ENCODE data around the gene PPCDC.
"Not testable (repeated sequence)": the region's sequence is repeated elsewhere in the genome, so short reads cannot be mapped to it uniquely, and the experiment has no call there.

The PPCDC gene

DNA sequence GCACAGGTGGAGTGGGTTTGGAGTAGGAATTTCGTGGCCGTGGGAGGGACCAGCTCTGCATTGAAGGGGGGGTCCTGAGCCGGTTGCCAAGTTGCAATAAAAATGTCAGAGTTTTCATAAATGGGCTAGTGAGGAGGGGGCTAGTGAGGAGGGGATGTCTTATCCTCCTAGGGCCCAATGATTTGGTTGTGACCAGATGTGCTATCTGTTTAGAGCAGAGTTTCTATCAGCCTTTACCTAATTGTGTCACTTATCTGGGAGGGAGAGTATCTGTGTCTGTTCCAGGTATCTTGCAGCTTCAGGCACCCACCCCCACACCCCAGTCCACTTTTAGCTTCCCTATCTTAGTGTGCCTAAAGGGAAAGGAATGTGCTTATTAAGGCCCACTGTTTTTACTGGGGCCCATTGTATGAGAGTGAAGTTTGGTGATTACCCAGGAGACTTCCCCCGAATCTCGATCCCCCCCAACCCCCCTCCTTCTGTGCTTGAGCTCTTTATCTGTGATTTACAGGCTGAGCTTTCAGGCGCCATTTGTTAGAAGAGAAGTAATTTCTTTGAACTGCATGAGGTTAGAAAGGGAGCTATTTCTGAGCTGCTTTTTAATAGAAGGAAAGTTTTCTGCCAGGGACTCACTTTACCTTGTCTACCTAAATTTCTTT is 42.6 kb downstream of the PPCDC start:
- DNase-seq: no peak

- DNase-seq: no peak
Observed at GRCh38 chr15:75067123-75067830, 43.9 kb downstream of the PPCDC start.

- no peak for DNase-seq
Observed at GRCh38 chr15:75068748-75069147, 45.4 kb downstream of the PPCDC start.

DNA sequence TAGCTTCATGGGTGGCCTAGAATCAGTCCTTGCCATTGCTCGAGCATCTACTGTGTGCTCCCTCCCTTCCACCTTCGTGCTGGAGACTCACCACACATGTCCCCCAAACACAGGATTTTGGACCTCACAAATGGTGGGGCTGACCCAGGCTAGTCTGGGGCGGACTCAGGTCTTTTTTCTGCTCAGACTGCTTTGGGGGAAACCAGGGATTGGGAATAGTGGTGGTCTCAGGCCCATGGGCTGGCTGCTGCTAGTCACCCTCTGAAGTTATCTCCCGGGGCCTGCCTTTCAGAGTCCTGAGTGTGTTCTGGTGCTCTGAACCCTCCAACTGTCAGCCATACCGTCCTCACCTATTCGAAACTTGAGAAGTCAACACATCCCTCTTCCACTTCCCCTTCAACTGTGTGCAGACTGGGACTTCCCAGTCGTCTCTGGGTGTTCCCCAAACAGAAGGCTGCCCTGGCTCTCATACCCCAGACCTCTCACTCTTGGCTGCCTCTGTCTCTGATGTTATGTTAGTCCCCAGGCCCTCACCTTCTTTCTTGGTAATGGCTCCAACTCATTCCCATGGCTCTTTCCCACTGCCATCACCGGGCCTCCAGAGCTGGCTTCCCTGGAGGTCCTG is 46.0 kb downstream of the PPCDC start:
- peak in 5 of 58 donors; percentile 9 to 30 (median 14) for DNase-seq

DNA sequence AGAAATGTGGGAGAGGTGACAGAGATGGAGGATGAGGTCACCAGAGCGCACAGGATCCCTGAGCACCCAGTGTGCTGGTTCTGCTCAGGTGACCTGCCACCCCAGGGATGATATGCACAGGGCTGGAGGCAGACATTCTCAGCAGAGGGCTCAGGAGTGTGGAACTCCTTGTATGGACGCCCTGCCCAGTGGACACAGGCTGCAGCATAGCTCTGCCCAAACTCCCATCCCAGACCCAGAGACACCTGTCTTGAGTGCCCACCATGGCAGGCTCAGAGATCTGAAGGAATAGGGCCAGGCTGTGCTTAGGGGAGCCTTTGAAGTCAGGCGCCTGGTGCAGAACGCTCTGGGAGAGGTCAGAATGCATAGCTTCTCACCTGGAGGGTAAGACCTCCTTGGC is 47.3 kb downstream of the PPCDC start:
- DNase-seq: no peak

GRCh38 chr15:75073197-75073596 is 49.8 kb downstream of the PPCDC start:
- peak in 2 of 58 donors; percentile 6 to 14 for DNase-seq

GRCh38 chr15:75076277-75076676 is 52.9 kb downstream of the PPCDC start:
- DNase-seq: no peak

- DNase-seq: not testable (repeated sequence)
Observed at GRCh38 chr15:75077551-75077961, 54.2 kb downstream of the PPCDC start.

DNA sequence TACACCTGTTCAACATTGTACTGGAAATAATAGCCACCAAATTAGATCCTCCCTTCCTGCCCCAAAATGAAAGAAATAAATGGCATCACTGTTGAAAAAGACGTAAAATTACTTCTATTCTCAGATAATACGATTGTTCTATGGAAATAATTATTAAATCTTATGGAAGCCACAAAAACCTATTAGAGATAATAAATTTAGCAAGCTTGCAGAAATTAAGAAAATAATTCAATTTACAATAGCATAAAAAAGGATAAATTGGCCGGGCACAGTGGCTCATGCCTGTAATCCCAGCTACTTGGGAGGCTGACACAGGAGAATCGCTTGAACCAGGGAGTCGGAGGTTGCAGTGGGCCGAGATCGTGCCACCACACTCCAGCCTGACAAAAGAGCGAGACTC is 57.8 kb downstream of the PPCDC start:
- DNase-seq: no peak

GRCh38 chr15:75082689-75083088 is 59.3 kb downstream of the PPCDC start:
- no peak for DNase-seq

- DNase-seq: not testable (repeated sequence)
Observed at GRCh38 chr15:75085708-75086107, 62.3 kb downstream of the PPCDC start.

- DNase-seq: no peak
Observed at GRCh38 chr15:75089456-75090387, 66.3 kb downstream of the PPCDC start.

DNA sequence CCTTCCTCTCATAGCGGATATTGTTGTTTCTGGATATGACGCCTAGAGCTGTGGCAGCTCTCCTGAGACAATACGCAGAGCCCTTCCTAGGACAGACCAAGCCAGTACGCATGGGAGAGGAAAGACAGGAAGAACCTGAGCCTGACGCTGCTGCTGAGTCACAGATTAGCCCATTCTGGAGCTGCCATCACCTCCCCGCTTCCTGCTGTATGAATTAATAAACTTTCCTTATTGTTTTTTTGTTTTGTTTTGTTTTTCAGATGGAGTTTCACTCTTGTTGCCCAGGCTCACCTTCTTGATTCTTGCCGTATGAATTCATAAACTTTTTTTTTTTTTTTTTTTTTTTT is 67.0 kb downstream of the PPCDC start:
- DNase-seq: no peak

- no peak for DNase-seq
Observed at GRCh38 chr15:75091814-75092213, 68.4 kb downstream of the PPCDC start.

- not testable (repeated sequence) for DNase-seq
Observed at GRCh38 chr15:75094961-75095478, 71.6 kb downstream of the PPCDC start.

- no peak for DNase-seq
Observed at GRCh38 chr15:75095594-75095993, 72.2 kb downstream of the PPCDC start.

DNA sequence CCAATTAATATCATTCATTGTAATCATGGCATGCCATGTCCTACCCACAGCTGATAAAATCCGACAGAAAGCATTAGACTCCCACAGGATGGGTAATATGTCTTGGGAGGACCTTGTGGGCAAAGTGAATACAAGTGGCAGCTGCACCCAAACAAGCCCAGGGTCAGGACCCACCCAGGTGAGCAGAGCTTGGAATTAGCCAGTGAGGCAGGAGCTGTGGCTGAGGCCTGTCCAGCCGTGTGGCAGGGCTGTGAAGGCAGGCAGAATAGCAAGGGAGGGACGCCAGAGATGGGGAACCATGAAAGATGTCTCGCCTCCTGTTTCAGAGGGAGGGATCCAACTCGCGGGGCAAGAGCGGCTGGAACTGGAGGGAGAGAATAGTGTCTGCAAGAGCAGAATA is 74.5 kb downstream of the PPCDC start:
- DNase-seq: no peak

- DNase-seq: no peak
Observed at GRCh38 chr15:75098404-75098803, 75.0 kb downstream of the PPCDC start.

Measured in anterior cingulate cortex (tissue), 58 donors.